SK-N-SH (cell line): ENCODE measurements around the gene APOC3. TPM values are rescaled to one million over a fixed set of nuclear protein-coding genes. Genes with fewer than 3 reads are reported as not detected.

Source experiments
- CTCF ChIA-PET: fragments of 300-600, 350-600 bp; formaldehyde crosslinking; extraction: SDS; loops from one replicate; lab custom pipeline; 2021; lab: Yijun Ruan, JAX
- POLR2A ChIA-PET: fragments of 350-600 bp; sonication (Branson Sonifier 250); formaldehyde crosslinking; extraction: SDS; loops from one replicate; lab custom pipeline; 2020; ENCODE audit warnings: antibody characterized with exemption, inconsistent platforms; lab: Yijun Ruan, JAX
- DNase-seq: peaks from one replicate; pipeline ENCODE4 v3.0.0; 2012
- H2AFZ ChIP-seq: fragments of 200-600 bp; sonication (generic); 2 replicates; pipeline ENCODE4 v1.8.1; 2016; ENCODE audit warnings: antibody characterized with exemption, mild to moderate bottlenecking, low read depth
- H3F3A ChIP-seq: fragments of 200-600 bp; sonication (generic); replicated peaks from 2 replicates; pipeline ENCODE3; 2016; ENCODE audit warnings: antibody characterized with exemption, mild to moderate bottlenecking; ENCODE audit not compliant: insufficient read depth
- H3K27ac ChIP-seq, 2 experiments: fragments of 200-500 bp in 1 of 2; fragments of 200-600 bp in 1 of 2; sonication (Bioruptor generic) in 1 of 2; sonication (generic), shearing (Covaris generic) in 1 of 2; 2 replicates each; pipeline versions ENCODE4 v1.5.1 to v1.6.1; 2014 to 2016; ENCODE audit warnings: low read depth in 2 of 2, inconsistent platforms in 1 of 2, low read length in 1 of 2, mild to moderate bottlenecking in 1 of 2, mixed read lengths in 1 of 2
- H3K27me3 ChIP-seq: fragments of 200-600 bp; sonication (generic), shearing (Covaris generic); 2 replicates; pipeline ENCODE4 v1.6.1; 2016; ENCODE audit warnings: mixed run types; ENCODE audit not compliant: insufficient read depth
- H3K36me3 ChIP-seq, 2 experiments: fragments of 200-500 bp in 1 of 2; fragments of 200-600 bp in 1 of 2; sonication (Bioruptor generic) in 1 of 2; sonication (generic) in 1 of 2; replicated peaks in 1 of 2; 2 replicates each; pipeline versions ENCODE3 to v1.5.1; 2014 to 2016; ENCODE audit warnings: low read length in 1 of 2, mild to moderate bottlenecking in 1 of 2; ENCODE audit not compliant: insufficient read depth in 2 of 2, control insufficient read depth in 1 of 2
- H3K4me1 ChIP-seq, 2 experiments: fragments of 200-500 bp in 1 of 2; fragments of 200-600 bp in 1 of 2; sonication (Bioruptor generic) in 1 of 2; sonication (generic), shearing (Covaris generic) in 1 of 2; 2 replicates each; pipeline versions ENCODE4 v1.5.1 to v1.6.1; 2014 to 2016; ENCODE audit warnings: low read depth in 1 of 2, low read length in 1 of 2, mixed run types in 1 of 2; ENCODE audit not compliant: insufficient read depth in 2 of 2, control insufficient read depth in 1 of 2
- H3K4me2 ChIP-seq: fragments of 200-600 bp; sonication (generic), shearing (Covaris generic); 2 replicates; pipeline ENCODE4 v1.6.1; 2017; ENCODE audit warnings: mixed run types
- H3K4me3 ChIP-seq, 2 experiments: fragments of 200-500 bp in 1 of 2; fragments of 200-600 bp in 1 of 2; sonication (Bioruptor generic) in 1 of 2; sonication (generic), shearing (Covaris generic) in 1 of 2; 2 replicates each; pipeline versions ENCODE4 v1.5.1 to v1.8.1; 2014 to 2016; ENCODE audit warnings: low read depth in 2 of 2, inconsistent platforms in 1 of 2, low read length in 1 of 2, mild to moderate bottlenecking in 1 of 2, mixed read lengths in 1 of 2, moderate library complexity in 1 of 2
- H3K79me2 ChIP-seq: fragments of 200-600 bp; sonication (generic); 2 replicates; pipeline ENCODE4 v1.8.1; 2017; ENCODE audit warnings: mild to moderate bottlenecking; ENCODE audit not compliant: insufficient read depth
- H3K9ac ChIP-seq: fragments of 200-600 bp; sonication (generic); 2 replicates; pipeline ENCODE4 v1.6.1; 2017; ENCODE audit warnings: mixed run types
- H3K9me2 ChIP-seq: fragments of 200-600 bp; sonication (generic); 2 replicates; pipeline ENCODE4 v1.6.1; 2017; ENCODE audit warnings: mixed run types
- H3K9me3 ChIP-seq: fragments of 200-600 bp; sonication (generic); 2 replicates; pipeline ENCODE4 v1.6.1; 2017; ENCODE audit warnings: mixed run types, mild to moderate bottlenecking, moderate library complexity
- H4K20me1 ChIP-seq: fragments of 200-600 bp; sonication (generic); 2 replicates; pipeline ENCODE4 v1.6.1; 2017; ENCODE audit warnings: mild to moderate bottlenecking, mixed run types; ENCODE audit not compliant: insufficient read depth
- EP300 ChIP-seq, 2 experiments: IDR thresholded peaks; 2 replicates each; pipeline versions ENCODE4 v1.4.0 to v1.6.1; 2012; ENCODE audit warnings: borderline replicate concordance in 1 of 2, low read depth in 1 of 2, low read length in 1 of 2
- GATA2 ChIP-seq: sonication (generic); formaldehyde crosslinking; IDR thresholded peaks from 2 replicates; pipeline ENCODE4 v1.5.0; 2020; ENCODE audit warnings: mild to moderate bottlenecking, missing genetic modification reagents
- NFIC ChIP-seq: IDR thresholded peaks from 2 replicates; pipeline ENCODE4 v1.4.0; 2012; ENCODE audit warnings: borderline replicate concordance
- POLR2AphosphoS5 ChIP-seq: IDR thresholded peaks from 2 replicates; pipeline ENCODE4 v1.6.1; 2012; ENCODE audit warnings: low read depth, low read length
- RCOR1 ChIP-seq: fragments of 150-350 bp; IDR thresholded peaks from 2 replicates; pipeline ENCODE4 v1.6.1; 2017; ENCODE audit warnings: antibody characterized with exemption, low read length
- YY1 ChIP-seq: IDR thresholded peaks from 2 replicates; pipeline ENCODE4 v1.4.0; 2012; ENCODE audit warnings: low read depth, mild to moderate bottlenecking
- WGBS: methylation state at CpG from one replicate; pipeline ENCODE4 v1.1.6; 2017; ENCODE audit warnings: low lambda C conversion rate; 5-methylcytosine and 5-hydroxymethylcytosine counted together
- polyA plus RNA-seq, 3 experiments: library from polyadenylated mRNA; depleted of rRNA; stranded (reverse); fragments of >200 nt; gene quantifications; 2 replicates each; pipeline ENCODE4 v1.2.3, GENCODE V29; 2012
- TF ChIP-seq, protein P1 (sequence below): fragments of 150-350 bp; IDR thresholded peaks from 2 replicates; pipeline ENCODE4 v1.6.1; 2017; ENCODE audit warnings: antibody characterized with exemption, low read length, low read depth, borderline replicate concordance
- TF ChIP-seq, protein P2 (sequence below): fragments of 150-350 bp; IDR thresholded peaks from 2 replicates; pipeline ENCODE4 v1.6.1; 2016; ENCODE audit warnings: mild to moderate bottlenecking, low read depth, low read length

APOC3 gene
- polyA plus RNA-seq, 1 of the 3 experiments (the other 2 are of a cell fraction) = not detected

DNA sequence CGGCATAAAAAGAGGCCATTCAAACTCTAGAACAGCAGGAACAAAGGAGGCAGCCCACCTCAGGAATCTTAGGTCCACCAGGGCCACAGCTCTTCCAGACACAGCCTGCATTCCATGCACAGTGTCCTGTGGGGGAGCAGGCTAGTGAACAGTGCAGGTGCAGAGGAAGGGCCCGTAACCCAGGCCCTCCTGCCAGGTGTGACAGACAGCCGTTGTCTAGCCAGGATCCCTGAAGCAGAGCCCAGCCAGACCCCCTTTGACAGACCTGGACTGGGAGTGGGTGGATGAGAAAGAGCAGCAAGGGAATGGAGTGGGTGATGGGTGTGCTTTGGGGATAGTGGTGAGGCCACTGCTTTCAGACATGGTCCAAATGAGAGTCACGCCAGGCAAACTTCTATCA is 40.7 kb upstream of the APOC3 start:
- CTCF ChIA-PET = interaction anchor here (1.0 to 11.4 kb wide), 4 partner anchors 47 to 438 kb away, joined by 5 to 268 read pairs (median 16); partner anchors contain the start of gene SIK3
- Histone ChIP-seq H2AFZ (no peak overlapping the region), H3K36me3 (peaks cover 23 to 28% of the 10 kb centered on the region in 2 experiments), H3K4me1 (peaks cover 8 to 20% of the 10 kb centered on the region in 2 experiments; a peak in 3 of 4 replicates), H3K79me2 (peaks cover 27% of the 10 kb centered on the region), H3K9ac (no peak overlapping the region), H3K27me3 (no peaks in the 10 kb centered on the region), H4K20me1 (no peaks in the 10 kb centered on the region), H3F3A (peaks cover 11% of the 10 kb centered on the region), H3K9me3 (no peaks in the 10 kb centered on the region), H3K4me2 (peak overlapping the region; percentile 88; the same call in 1 of the 2 replicates), H3K4me3 (no peak overlapping the region; a peak in 1 of 4 replicates)
- POLR2A ChIA-PET = interaction anchor here (1.2 kb wide), 1 partner anchor 310 kb away, joined by 3 read pairs; no protein-coding TSS in a partner anchor
- WGBS = 100% methylated on average over 3 of the region's 4 CpGs
- TF ChIP-seq YY1 = no peak
- TF ChIP-seq, all 33 proteins: peak for 0
- Histone ChIP-seq H3K27ac (no peak overlapping the region), H3K9me2 (no peaks in the 10 kb centered on the region)
- no peak for DNase-seq

DNA sequence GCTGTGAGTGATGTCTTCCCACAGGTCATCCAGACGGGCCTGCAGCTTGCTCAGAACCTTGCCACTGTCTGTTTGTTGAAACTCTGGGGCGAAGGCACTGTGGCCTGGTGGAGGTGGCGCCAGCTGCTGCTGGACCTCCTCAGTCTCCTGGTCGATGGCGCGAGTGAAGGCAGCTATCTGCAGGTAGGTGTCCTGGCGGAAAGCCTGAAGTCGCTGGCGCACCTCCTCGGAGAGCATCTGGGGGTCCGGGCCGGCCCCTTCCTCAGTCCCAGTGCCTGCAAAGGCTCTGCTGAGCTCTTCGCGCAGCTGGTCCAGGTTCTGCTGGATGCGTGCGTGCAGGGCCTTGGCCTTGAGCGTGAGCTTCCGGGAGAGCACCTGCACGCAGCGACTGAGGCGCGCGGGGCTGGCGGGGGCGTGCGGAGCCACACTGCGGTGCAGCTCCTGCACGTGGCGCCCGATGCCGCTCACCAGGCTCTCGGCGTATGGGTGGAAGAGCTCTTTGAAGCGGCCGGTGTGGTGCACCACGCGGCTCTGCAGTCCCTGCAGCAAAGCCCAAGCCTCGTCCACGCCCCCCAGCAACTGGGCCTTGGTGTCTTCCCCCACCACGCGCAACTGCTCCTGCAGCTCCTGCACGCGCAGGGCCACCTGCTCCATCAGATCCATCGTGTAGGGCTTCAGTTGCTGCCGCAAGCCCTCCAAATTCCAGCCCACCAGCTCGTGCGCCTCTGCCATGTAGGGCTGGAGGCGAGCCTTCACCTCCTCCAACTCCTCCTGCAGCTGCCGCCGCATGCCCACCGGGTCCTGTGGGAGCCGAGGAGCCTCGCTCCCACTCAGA is 39.3 kb upstream of the APOC3 start:
- no peaks in the 10 kb centered on the region for H4K20me1 ChIP-seq
- H3K36me3 ChIP-seq = peaks cover 9 to 14% of the 10 kb centered on the region in 2 experiments
- H2AFZ ChIP-seq = no peak overlapping the region
- peaks cover 21% of the 10 kb centered on the region for H3K79me2 ChIP-seq
- POLR2A ChIA-PET = interaction anchor here (0.8 to 1.8 kb wide), 2 partner anchors 46 to 307 kb away, joined by 3 to 9 read pairs; no protein-coding TSS in a partner anchor
- H3K9me2 ChIP-seq = no peaks in the 10 kb centered on the region
- no peaks in the 10 kb centered on the region for H3K9me3 ChIP-seq
- H3K27me3 ChIP-seq = no peaks in the 10 kb centered on the region
- CTCF ChIA-PET = interaction anchor here (0.5 to 11.4 kb wide), 61 partner anchors 10 to 1840 kb away, joined by 3 to 268 read pairs (median 5); partner anchors contain the start of genes APOA1, APOA4, RNF214 and SIDT2
- H3K4me3 ChIP-seq = no peak overlapping the region
- no peak overlapping the region for H3K27ac ChIP-seq
- DNase-seq = no peak
- TF ChIP-seq POLR2AphosphoS5 = no peak
- TF ChIP-seq GATA2 = no peak
- no peak for TF ChIP-seq NFIC
- TF ChIP-seq, protein P1, sequence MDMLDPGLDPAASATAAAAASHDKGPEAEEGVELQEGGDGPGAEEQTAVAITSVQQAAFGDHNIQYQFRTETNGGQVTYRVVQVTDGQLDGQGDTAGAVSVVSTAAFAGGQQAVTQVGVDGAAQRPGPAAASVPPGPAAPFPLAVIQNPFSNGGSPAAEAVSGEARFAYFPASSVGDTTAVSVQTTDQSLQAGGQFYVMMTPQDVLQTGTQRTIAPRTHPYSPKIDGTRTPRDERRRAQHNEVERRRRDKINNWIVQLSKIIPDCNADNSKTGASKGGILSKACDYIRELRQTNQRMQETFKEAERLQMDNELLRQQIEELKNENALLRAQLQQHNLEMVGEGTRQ = no peak
- TF ChIP-seq, protein P2, sequence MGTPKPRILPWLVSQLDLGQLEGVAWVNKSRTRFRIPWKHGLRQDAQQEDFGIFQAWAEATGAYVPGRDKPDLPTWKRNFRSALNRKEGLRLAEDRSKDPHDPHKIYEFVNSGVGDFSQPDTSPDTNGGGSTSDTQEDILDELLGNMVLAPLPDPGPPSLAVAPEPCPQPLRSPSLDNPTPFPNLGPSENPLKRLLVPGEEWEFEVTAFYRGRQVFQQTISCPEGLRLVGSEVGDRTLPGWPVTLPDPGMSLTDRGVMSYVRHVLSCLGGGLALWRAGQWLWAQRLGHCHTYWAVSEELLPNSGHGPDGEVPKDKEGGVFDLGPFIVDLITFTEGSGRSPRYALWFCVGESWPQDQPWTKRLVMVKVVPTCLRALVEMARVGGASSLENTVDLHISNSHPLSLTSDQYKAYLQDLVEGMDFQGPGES = no peak
- no peak for TF ChIP-seq RCOR1
- TF ChIP-seq EP300 (IDR thresholded peaks at IDR 0.05; ENCODE audit: borderline replicate concordance in 1 of 2, low read depth in 1 of 2, low read length in 1 of 2) = no peak
- TF ChIP-seq, all 33 proteins: peak for 0
- H3K9ac ChIP-seq = no peak overlapping the region
- 88% methylated on average over 36 of the region's 53 CpGs for WGBS
- peaks cover 8 to 20% of the 10 kb centered on the region in 2 experiments; a peak in 3 of 4 replicates for H3K4me1 ChIP-seq
- H3F3A ChIP-seq = peaks cover 11% of the 10 kb centered on the region
- no peak overlapping the region for H3K4me2 ChIP-seq
